COLO829 (cell line): Measurements from ENCODE around the gene UBE2L5.

ENCODE experiments used
- DNase-seq: peaks from one replicate; pipeline ENCODE4 v3.0.0; 2012; ENCODE audit warnings: low spot score

Gene UBE2L5

DNA sequence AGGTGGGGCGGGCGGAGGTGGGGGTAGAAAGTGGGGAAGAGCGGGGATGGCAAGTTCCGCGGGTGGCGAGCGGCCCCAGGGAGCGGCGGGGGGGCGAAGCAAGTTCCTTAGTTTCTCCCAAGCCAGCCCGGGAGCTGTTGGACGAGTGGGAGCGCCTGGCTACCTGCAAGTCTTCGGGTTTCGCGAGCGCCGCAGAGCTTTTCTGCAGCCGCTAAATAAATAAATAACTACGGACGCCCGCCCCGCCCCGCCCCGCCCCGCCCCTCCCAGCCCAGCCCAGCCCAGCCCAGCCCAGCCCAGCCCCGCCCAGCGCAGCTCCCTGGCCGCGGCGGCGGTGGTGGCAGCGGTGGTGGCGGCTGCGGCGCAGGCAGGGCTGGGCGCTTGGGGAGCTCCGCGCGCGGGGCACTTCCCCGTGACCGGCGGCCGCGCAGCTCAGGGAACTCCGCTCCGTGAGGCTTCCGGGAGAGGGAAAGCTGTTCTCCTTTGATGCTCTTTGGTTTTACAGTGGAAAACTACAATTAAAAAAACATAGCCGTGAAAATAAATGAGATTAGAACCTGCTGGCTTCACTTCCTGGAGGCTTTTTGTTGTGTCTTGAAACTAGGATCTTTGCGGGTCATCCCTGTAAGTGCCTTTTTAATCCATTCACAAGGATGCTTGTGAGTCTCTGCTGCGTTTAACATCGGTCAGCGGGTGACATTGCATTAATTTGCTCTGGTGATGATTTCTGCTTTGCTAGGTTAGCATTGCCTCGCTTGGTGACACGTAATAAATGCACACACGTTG is at the start of gene UBE2L5:
UBE2L5 (plus strand) TSS at position 440 of the 786 bp plus-strand sequence. CDS start 5,498 bp downstream, outside the sequence.
- DNase-seq: no peak

- no peak for DNase-seq
Observed at GRCh38 chr13:30373727-30374126, 48.6 kb upstream of the UBE2L5 start.

GRCh38 chr13:30375265-30375835 is 46.9 kb upstream of the UBE2L5 start:
- no peak for DNase-seq

DNA sequence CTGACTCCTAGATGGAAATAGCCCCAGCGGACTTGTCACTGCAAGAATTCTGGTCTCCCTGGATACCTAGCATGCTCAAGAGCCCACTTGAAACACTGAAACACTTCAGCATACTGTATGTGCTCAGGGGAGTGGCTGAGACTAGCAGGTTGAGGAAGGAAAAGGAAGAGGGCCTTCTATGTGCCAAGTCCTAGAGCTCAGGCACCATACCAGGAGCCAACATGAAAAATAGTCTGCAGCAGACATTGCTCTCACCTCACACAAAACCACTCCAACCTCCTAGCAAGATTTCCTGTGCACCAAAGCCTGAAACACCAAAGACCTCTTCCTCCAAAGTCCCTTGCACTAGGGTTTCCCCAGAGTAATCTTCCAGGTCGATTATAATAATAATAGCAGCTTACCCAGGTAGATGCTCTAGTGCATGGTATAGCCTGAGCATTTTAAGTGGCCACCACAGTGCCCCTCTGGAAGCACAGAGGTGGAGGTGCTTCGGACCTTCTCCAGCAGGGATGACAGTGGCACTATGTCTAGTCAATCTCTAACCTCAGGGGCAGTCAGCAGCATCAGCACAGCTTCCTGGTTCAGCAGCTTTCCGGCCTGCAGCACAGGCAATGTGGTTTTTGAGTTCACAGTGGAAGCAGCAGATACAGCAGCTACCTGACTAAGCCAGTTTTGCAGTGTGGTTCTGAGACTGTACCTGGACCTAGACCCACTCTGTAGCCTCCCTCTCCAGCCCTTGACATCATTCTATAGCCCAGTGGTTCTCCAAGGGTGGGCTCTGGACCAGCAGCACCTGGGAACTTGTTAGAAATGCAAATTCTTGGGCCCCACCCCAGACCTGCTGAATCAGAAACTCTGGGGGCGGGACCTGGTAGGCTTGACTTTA is 45.6 kb upstream of the UBE2L5 start:
- no peak for DNase-seq

DNA sequence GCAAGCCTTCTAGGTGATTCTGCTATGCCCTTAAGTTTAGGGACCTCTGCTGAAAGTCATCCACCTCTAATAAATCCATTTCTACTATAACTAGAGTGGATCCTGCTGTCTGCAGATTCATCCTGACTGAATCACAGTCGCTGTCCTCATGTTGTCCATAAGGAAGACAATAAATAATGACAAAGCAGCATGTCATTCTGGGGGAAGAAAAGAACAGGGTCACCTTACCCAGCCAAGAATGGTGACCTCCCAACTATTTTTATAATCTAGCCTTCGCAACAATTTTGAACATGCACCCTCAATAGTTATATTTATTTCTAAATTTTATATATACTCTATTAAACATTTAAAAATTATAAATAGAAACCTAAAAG is 45.0 kb upstream of the UBE2L5 start:
- no peak for DNase-seq

DNA sequence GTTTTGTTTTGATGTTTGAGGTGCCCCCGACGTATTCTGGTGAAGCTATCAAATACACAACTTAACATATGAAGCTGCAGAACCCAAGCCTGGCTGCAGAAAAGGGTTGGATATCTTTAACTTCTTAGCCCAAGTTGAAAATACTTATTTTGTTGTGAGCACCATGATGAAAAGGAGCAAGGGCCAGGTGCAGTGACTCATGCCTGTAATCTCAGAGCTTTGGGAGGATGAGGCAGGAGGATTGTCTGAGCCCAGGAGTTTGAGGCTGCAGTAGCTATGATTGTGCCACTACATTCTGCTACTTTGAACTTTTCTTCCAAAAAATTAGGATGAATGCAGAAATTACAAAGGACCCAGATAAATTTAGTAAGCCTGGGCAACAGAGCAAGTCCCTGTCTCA is 44.1 kb upstream of the UBE2L5 start:
- DNase-seq: no peak

- DNase-seq: no peak
Observed at GRCh38 chr13:30381049-30381448, 41.2 kb upstream of the UBE2L5 start.

DNA sequence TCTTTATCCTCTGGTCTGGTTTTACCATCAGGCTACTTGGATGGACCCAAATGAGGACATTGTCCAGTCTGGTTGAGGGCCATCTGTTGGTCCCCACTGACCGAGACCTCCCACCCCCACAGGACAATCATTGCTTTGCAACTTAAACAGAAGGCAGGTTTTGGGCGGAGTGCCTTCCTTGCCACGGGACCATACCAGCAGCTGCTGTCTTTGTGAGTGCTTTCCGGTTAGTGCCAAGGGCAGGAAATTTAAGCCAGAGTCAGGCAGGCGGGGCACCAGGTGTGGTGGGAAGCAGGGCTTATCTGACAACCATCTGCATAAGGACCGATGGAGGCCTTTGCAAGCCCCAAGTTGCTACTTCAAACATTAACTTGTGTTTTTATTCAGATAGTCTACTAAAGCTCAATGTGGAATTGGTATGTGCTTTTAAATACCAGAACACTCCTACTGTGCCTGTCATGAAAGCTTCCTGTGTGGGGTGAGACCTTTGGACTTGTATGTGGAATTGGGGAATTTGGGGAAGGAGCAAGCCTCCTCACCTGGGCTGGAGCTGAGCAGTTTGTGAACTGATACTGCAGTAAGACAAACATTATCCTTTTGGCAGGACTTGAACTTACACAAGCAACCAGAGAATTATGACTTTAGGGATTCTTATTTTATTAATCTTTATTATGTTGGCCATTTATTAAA is 39.3 kb upstream of the UBE2L5 start:
- no peak for DNase-seq

DNA sequence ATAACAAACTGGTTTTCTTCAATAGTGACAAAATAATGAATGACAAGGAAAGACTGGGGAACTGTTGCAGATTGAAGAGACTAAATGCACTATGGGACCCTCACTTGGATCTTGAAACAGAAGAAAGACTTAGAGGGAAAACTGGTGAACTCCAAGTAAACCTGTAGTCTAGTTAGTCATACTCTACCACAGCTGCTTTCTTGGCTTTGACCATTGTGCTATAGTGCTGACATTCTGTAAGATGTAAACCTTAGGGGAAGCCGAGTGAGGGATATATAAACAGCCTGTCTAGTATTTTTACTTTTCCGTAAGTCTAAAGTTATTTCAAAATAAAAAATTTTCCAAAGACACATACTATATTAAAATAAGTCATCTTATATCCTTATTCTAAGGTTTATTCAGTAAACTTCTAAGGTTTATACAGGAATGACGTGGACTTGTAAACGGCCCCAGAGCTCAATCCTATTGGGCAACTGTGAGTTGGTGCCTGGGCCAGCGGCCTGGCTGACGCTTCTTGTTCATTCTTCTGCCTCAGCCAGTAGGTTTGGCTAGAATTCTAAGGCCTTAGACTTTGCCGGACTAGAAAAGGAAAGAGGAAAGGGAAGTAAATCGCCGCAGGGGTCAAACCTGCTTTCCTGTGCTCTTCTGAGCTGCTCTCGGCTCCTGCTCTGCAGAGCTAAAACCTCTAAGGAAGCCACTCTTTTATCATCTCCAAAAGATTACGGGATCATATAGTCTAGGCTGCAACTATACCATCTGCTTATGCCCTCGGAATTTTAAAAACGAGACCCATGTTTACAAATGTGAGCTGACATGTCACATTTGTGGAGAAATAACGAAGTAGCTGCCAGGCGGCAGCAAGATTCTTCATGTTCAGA is 33.6 kb upstream of the UBE2L5 start:
- DNase-seq: no peak

- no peak for DNase-seq
Observed at GRCh38 chr13:30391956-30392680, 30.2 kb upstream of the UBE2L5 start.

- no peak for DNase-seq
Observed at GRCh38 chr13:30392681-30393045, 29.6 kb upstream of the UBE2L5 start.

DNA sequence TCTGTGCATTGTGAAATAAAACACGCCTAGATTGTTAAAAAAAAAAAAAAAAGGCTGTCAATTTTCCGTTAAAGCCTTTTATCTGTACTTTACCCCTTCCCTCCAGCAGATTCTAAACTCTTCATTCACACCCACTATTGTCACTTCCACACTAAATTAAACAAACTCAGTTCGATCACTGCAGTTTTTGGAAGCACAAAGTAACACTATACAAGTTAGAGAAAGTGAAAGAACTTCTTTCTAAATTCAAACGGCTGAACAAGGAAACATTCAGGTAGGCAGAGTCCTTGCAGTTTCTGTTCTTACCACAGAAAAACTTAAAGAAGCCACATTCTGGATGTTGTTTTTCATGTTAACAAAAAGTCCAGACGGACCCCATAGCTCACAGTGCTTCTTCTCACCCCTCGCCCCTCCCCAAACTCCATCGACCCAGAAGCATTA is 27.5 kb upstream of the UBE2L5 start:
- no peak for DNase-seq

DNA sequence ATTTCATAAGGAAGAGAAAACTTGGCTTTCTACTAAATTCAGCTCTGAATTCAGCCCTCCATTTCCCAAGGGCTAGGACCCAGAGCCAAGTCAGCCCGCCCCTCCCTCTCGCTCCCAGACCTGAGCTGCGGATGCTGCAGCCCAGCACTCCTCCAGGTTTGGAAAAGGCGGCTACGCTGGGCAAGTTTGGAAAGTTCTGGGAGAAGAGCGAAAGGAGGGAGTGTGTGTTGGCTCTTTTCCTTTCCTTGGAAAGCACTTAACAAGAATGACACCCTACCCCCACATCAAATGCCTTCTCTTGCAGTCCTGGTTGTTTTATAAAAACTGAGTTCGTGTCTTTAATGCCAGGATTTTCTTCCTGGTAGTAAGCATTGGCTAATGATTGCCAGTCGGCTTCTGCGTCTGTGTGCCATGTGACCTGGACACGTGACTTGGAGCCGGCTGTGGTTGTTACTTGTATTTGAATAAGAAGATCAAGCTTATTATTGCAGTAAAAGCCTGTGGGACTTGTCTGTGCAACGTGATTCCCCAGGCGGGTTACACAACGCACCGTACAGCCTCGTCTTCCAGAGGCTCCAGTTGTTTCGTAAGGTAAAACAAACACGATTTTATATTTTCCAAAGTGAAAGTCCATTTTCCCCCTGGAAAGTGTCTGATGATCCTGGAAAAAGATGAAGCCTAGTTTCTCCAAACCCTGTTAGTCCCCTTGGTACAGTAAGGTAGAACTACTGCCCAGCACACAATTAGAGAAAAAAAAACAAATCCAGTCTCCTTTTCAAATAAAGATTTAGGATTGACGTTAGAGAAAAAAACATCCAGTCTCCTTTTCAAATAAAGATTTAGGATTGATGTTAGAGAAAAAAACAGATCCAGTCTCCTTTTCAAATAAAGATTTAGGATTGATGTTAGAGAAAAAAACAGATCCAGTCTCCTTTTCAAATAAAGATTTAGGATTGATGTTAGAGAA is 26.8 kb upstream of the UBE2L5 start:
- peak; percentile 60 for DNase-seq

DNA sequence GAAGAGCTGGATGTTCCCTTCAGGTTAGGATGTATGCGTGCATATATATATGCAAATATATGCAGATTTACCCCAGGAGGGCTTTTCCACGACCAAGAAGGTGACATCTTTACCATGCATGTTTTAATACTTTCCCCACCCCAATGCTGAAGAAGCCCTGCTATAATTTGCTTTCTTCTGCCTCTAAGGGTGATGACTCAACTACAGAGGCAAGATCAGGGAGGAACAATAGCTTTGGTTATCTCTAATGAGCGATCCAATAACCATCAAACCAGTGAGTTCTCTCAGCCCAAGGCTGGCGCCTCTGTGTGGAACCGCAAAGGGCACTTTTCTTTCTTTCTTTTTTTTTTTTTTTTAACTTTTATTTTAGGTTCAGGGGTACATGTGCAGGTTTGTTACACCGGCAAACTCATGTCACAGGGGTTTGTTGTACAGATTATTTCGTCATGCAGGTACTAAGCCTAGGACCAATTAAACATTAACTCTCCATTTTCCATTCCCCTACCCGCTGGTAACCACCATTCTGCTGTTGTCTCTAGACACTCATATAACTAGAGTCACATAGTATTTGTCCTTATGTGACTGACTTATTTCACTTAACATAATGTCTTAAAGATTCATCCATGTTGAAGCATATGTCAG is 25.7 kb upstream of the UBE2L5 start:
- no peak for DNase-seq

- DNase-seq: no peak
Observed at GRCh38 chr13:30398601-30399072, 23.7 kb upstream of the UBE2L5 start.

DNA sequence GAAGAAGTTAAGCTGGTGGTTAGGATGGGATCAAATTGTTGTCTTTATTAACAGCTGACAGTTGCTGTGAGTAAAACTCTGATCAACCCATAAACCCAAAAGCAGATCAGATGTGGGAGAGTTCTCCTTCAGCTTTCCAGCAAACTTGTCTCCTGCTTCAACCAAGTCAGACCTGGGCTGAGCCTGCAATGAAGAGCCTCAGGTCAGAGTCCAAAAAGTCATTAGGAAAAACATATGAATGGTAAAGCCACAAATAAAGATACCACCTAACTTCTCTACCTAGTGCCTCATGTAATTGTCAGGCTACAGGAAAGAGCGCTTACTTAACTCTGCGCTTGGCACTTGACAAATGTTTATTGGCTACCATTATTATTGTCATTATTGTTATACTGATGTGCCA is 21.9 kb upstream of the UBE2L5 start:
- DNase-seq: no peak

- DNase-seq: no peak
Observed at GRCh38 chr13:30401347-30401746, 20.9 kb upstream of the UBE2L5 start.

DNA sequence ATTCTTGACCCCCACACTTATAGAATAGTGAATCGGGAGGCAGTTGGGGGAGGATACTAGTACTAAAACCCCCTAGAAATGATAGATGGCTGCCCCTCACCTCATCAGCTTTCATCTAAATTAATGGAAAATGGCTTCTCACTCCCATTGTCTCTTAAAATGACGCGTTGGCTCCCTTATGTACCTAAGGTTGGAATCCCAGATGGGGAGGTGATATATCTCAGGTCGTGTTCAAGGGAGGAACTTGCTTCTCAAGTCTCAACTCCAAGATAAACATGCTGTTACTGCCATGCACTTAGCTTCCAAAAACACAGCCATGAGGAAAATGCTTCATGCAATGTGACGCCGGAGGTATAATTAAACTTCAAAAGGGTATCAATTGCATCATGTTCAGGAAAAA is 18.8 kb upstream of the UBE2L5 start:
- DNase-seq: no peak

- DNase-seq: no peak
Observed at GRCh38 chr13:30404207-30404606, 18.1 kb upstream of the UBE2L5 start.
